Suprapubic skin (tissue), 4 donors: ENCODE data around the gene DAND5. TPM values are rescaled to one million over a fixed set of nuclear protein-coding genes. Genes with fewer than 3 reads are reported as not detected.
A peak's percentile ranks its signal among the peaks of the same experiment; 100 is the strongest.
"Not testable (repeated sequence)": the region's sequence is repeated elsewhere in the genome, so short reads cannot be mapped to it uniquely, and the experiment has no call there.

ENCODE experiments used
- DNase-seq, 2 donors: peaks; one replicate each; pipeline ENCODE4 v3.0.0-alpha.2; 2019; ENCODE audit warnings: low spot score in 2 of 2
- H3K27ac ChIP-seq: fragments of 200-600 bp; sonication (generic); one replicate; pipeline ENCODE4 v1.5.1; 2019
- H3K27me3 ChIP-seq: fragments of 200-600 bp; sonication (generic); one replicate; pipeline ENCODE4 v1.5.1; 2019
- H3K36me3 ChIP-seq: fragments of 200-600 bp; sonication (generic); one replicate; pipeline ENCODE4 v1.5.1; 2019
- H3K4me1 ChIP-seq: fragments of 200-600 bp; sonication (generic); one replicate; pipeline ENCODE4 v1.5.1; 2019
- H3K4me3 ChIP-seq: fragments of 200-600 bp; sonication (generic); one replicate; pipeline ENCODE4 v1.5.1; 2019; ENCODE audit warnings: mild to moderate bottlenecking
- H3K9me3 ChIP-seq: fragments of 200-600 bp; sonication (generic); one replicate; pipeline ENCODE4 v1.5.1; 2019
- CTCF ChIP-seq, 2 donors: fragments of 200-600 bp in 1 of 2; fragments of 450-650 bp in 1 of 2; sonication (generic) in 1 of 2; IDR thresholded peaks; one replicate each; pipeline ENCODE4 v1.5.1; 2016 to 2019; ENCODE audit warnings: antibody characterized with exemption in 2 of 2, mild to moderate bottlenecking in 1 of 2, moderate library complexity in 1 of 2
- EP300 ChIP-seq: sonication (generic); formaldehyde crosslinking; IDR thresholded peaks from one replicate; pipeline ENCODE4 v1.6.1; 2017; ENCODE audit warnings: antibody characterized with exemption
- POLR2A ChIP-seq, 2 donors: fragments of 450-650 bp; IDR thresholded peaks; one replicate each; pipeline ENCODE4 v1.6.1; 2017; ENCODE audit warnings: antibody characterized with exemption in 2 of 2, mild to moderate bottlenecking in 2 of 2, moderate library complexity in 2 of 2
- POLR2AphosphoS5 ChIP-seq, 3 donors: sonication (generic); formaldehyde crosslinking; IDR thresholded peaks; one replicate each; pipeline ENCODE4 v1.6.1; 2017; ENCODE audit warnings: antibody characterized with exemption in 3 of 3
- WGBS: methylation state at CpG from one replicate; pipeline ENCODE4 v1.1.5; 2018; 5-methylcytosine and 5-hydroxymethylcytosine counted together
- total RNA-seq, 4 donors: library from RNA; depleted of rRNA; stranded (reverse); fragments of >200 nt; gene quantifications; one replicate each; pipeline ENCODE4 v1.1.0, GENCODE V29; 2016

Gene DAND5
- total RNA-seq, 4 donors from 2014 or later = not detected

- Histone ChIP-seq H3K4me1 (peaks cover 48% of the 10 kb centered on the region), H3K27ac (peak overlapping the region; percentile 17), H3K9me3 (no peaks in the 10 kb centered on the region), H3K4me3 (no peak overlapping the region), H3K36me3 (peaks cover 69% of the 10 kb centered on the region), H3K27me3 (no peaks in the 10 kb centered on the region)
- no peak for TF ChIP-seq POLR2AphosphoS5 (IDR thresholded peaks at IDR 0.05)
- no peak for TF ChIP-seq EP300
- no peak for TF ChIP-seq POLR2A (IDR thresholded peaks at IDR 0.05)
- TF ChIP-seq CTCF (IDR thresholded peaks at IDR 0.05) = no peak
- no peak for DNase-seq
- 55% methylated on average over 12 of the region's 12 CpGs for WGBS
These were observed 16.8 kb upstream of the DAND5 start for GRCh38 chr19:12952488-12953137.

- no peak for TF ChIP-seq CTCF (IDR thresholded peaks at IDR 0.05)
- TF ChIP-seq POLR2AphosphoS5 (IDR thresholded peaks at IDR 0.05) = no peak
- no peak for TF ChIP-seq POLR2A (IDR thresholded peaks at IDR 0.05)
- TF ChIP-seq EP300 = no peak
- Histone ChIP-seq H3K4me3 (no peak overlapping the region), H3K9me3 (no peaks in the 10 kb centered on the region), H3K36me3 (peaks cover 64% of the 10 kb centered on the region), H3K4me1 (peaks cover 44% of the 10 kb centered on the region), H3K27ac (no peak overlapping the region), H3K27me3 (no peaks in the 10 kb centered on the region)
- DNase-seq = no peak
- 59% methylated on average over 11 of the region's 11 CpGs for WGBS
These were observed 16.1 kb upstream of the DAND5 start for GRCh38 chr19:12953138-12953798.

- no peak for DNase-seq
- Histone ChIP-seq H3K4me1 (peaks cover 44% of the 10 kb centered on the region), H3K27me3 (no peaks in the 10 kb centered on the region), H3K36me3 (peaks cover 57% of the 10 kb centered on the region), H3K4me3 (no peak overlapping the region), H3K27ac (peak overlapping the region; percentile 37), H3K9me3 (no peaks in the 10 kb centered on the region)
- TF ChIP-seq CTCF (IDR thresholded peaks at IDR 0.05) = no peak
- TF ChIP-seq EP300 = no peak
- TF ChIP-seq POLR2AphosphoS5 (IDR thresholded peaks at IDR 0.05) = no peak
- TF ChIP-seq POLR2A (IDR thresholded peaks at IDR 0.05) = no peak
- 38% methylated on average over 12 of the region's 12 CpGs for WGBS
These were observed 15.4 kb upstream of the DAND5 start for GRCh38 chr19:12953799-12954611.

- no peak overlapping the region for H3K4me3 ChIP-seq
- 0% methylated on average over 1 of the region's 1 CpG for WGBS
- H3K36me3 ChIP-seq = peaks cover 51% of the 10 kb centered on the region
- TF ChIP-seq POLR2AphosphoS5 (IDR thresholded peaks at IDR 0.05) (no peak), EP300 (no peak), CTCF (IDR thresholded peaks at IDR 0.05) (no peak), POLR2A (IDR thresholded peaks at IDR 0.05) (no peak)
- no peak for DNase-seq
- no peaks in the 10 kb centered on the region for H3K27me3 ChIP-seq
- peak overlapping the region; percentile 37 for H3K27ac ChIP-seq
- peaks cover 44% of the 10 kb centered on the region for H3K4me1 ChIP-seq
- no peaks in the 10 kb centered on the region for H3K9me3 ChIP-seq
These were observed 14.8 kb upstream of the DAND5 start for GRCh38 chr19:12954612-12954962.

- not testable (repeated sequence) for H3K27me3 ChIP-seq, H3K4me3 ChIP-seq, DNase-seq, H3K27ac ChIP-seq, H3K9me3 ChIP-seq
- WGBS = 89% methylated on average over 9 of the region's 9 CpGs
- H3K36me3 ChIP-seq = peaks cover 42% of the 10 kb centered on the region
- H3K4me1 ChIP-seq = peaks cover 44% of the 10 kb centered on the region
These were observed 13.8 kb upstream of the DAND5 start for GRCh38 chr19:12955575-12955974.
